ENCODE measurements around the gene CDH3. TPM values are rescaled to one million over a fixed set of nuclear protein-coding genes. Genes with fewer than 3 reads are reported as not detected.

The CDH3 gene
- total and polyA plus RNA-seq, 10 of the 15 experiments (the other 5 are each of a cell fraction or from before 2014, with no cell fraction given): 0.05 to 0.44 (median 0.12) TPM; not detected in 5

DNA sequence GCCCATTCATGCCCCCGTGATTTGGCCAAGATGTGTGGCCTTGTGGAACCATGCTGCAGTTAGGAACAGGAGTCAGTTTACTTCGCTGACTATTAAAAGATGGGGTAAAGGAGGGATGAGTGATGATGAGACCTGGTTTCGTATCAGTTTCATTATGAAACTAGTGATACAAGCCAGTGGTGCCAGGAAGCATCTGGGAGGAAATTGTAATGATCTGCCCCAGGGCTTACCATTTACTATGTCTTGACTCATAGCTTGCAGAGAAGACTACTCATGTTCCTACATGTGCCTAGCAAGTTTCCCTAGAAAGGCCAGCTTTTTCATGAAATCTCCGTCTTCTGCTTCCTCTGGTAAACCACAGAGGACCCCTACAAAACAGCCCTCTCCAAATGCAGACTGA, 23.2 kb downstream of the CDH3 start:
- intact Hi-C loops (cut with micrococcal nuclease; ENCODE audit: unreplicated experiment) (no loop called here), in situ Hi-C loops (cut with MboI) (no loop called here)
- ChIA-PET CTCF (interaction anchor here (0.9 kb wide), 1 partner anchor 78 kb away, joined by 3 read pairs; no protein-coding TSS in a partner anchor), RAD21 (ENCODE audit: unreplicated experiment) (interaction anchor here (1.0 kb wide), 1 partner anchor 235 kb away, joined by 3 read pairs; no protein-coding TSS in a partner anchor), SMC1A (ENCODE audit: uncharacterized antibody, unreplicated experiment) (interaction anchor here (0.6 kb wide), 1 partner anchor 180 kb away, joined by 5 read pairs; no protein-coding TSS in a partner anchor), POLR2A (no interaction called here)
- Histone ChIP-seq H2AFZ (ENCODE audit: control insufficient read depth, low read depth, low read length) (0 out of 2 replicates have a peak overlapping the region, but pooled peaks have one; percentile 16), H3K27me3 (replicated peaks in 1 of 2; ENCODE audit: control insufficient read depth in 2 of 2, insufficient read depth in 2 of 2, low read length in 1 of 2) (no peaks in the 10 kb centered on the region), H3K79me2 (ENCODE audit: control insufficient read depth, insufficient read depth, low read length) (no peaks in the 10 kb centered on the region), H3K4me2 (ENCODE audit: control insufficient read depth, insufficient read depth) (0 out of 2 replicates have a peak overlapping the region, but pooled peaks have one; percentile 18), H3K4me3 (no peak overlapping the region), H3K9me3 (replicated peaks; ENCODE audit: control insufficient read depth, insufficient read depth, low read length) (no peaks in the 10 kb centered on the region), H3K36me3 (ENCODE audit: control insufficient read depth in 2 of 2, insufficient read depth in 2 of 2, low read length in 1 of 2) (no peaks in the 10 kb centered on the region), H4K20me1 (ENCODE audit: control insufficient read depth, insufficient read depth) (no peaks in the 10 kb centered on the region), H3K4me1 (ENCODE audit: control insufficient read depth, insufficient read depth, low read length) (peaks cover 4% of the 10 kb centered on the region; the same call in 1 of the 2 replicates), H3K27ac (ENCODE audit: control insufficient read depth, insufficient read depth) (no peak overlapping the region; the same call in 1 of the 2 replicates), H3K9ac (ENCODE audit: control insufficient read depth, insufficient read depth, low read length) (no peak overlapping the region)
- DNase-seq (ENCODE audit: low read depth, low spot score) (peak; percentile 24), ATAC-seq (peak; percentile 89), FAIRE-seq (peak; percentile 81)
- TF ChIP-seq MYB (IDR thresholded peaks at IDR 0.05; ENCODE audit: borderline replicate concordance, low read depth, low read length) (no peak), ETV6 (conservative IDR thresholded peaks at IDR 0.05 in 1 of 2, IDR thresholded peaks at IDR 0.05 in 1 of 2; ENCODE audit: borderline replicate concordance in 1 of 2, low read depth in 1 of 2) (peak in 1 of 2 experiments; percentile 59; a peak in 1 of 4 replicates), EGR1 (IDR thresholded peaks at IDR 0.05; ENCODE audit: borderline replicate concordance in 1 of 2, low read depth in 2 of 2, low read length in 2 of 2) (no peak), EED (IDR thresholded peaks at IDR 0.05; ENCODE audit: low read depth) (peak; percentile 61), TCF12 (IDR thresholded peaks at IDR 0.05; ENCODE audit: low read depth, low read length) (no peak), JUNB (IDR thresholded peaks at IDR 0.05) (peak; percentile 58), HCFC1 (IDR thresholded peaks at IDR 0.05; ENCODE audit: low read length) (no peak), ZNF207 (IDR thresholded peaks at IDR 0.05; ENCODE audit: borderline replicate concordance) (no peak), DPF2 (IDR thresholded peaks at IDR 0.05) (no peak), SIN3A (IDR thresholded peaks at IDR 0.05; ENCODE audit: low read depth, low read length) (no peak), KLF5 (IDR thresholded peaks at IDR 0.05; ENCODE audit: partially characterized antibody) (no peak)
- TF ChIP-seq, protein P1, sequence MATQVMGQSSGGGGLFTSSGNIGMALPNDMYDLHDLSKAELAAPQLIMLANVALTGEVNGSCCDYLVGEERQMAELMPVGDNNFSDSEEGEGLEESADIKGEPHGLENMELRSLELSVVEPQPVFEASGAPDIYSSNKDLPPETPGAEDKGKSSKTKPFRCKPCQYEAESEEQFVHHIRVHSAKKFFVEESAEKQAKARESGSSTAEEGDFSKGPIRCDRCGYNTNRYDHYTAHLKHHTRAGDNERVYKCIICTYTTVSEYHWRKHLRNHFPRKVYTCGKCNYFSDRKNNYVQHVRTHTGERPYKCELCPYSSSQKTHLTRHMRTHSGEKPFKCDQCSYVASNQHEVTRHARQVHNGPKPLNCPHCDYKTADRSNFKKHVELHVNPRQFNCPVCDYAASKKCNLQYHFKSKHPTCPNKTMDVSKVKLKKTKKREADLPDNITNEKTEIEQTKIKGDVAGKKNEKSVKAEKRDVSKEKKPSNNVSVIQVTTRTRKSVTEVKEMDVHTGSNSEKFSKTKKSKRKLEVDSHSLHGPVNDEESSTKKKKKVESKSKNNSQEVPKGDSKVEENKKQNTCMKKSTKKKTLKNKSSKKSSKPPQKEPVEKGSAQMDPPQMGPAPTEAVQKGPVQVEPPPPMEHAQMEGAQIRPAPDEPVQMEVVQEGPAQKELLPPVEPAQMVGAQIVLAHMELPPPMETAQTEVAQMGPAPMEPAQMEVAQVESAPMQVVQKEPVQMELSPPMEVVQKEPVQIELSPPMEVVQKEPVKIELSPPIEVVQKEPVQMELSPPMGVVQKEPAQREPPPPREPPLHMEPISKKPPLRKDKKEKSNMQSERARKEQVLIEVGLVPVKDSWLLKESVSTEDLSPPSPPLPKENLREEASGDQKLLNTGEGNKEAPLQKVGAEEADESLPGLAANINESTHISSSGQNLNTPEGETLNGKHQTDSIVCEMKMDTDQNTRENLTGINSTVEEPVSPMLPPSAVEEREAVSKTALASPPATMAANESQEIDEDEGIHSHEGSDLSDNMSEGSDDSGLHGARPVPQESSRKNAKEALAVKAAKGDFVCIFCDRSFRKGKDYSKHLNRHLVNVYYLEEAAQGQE (IDR thresholded peaks at IDR 0.05; ENCODE audit: low read depth, low read length): no peak
- WGBS (ENCODE audit: insufficient coverage, insufficient replicate concordance, low lambda C conversion rate, missing lambda C conversion rate): 0% methylated on average over 4 of the region's 4 CpGs
- no TSS peak for BruUV-seq (replicated peaks)
